AG10803 (cell line): Measurements from ENCODE around the gene FMNL3.

ENCODE experiments used
- DNase-seq: peaks from one replicate; pipeline ENCODE4 v3.0.0; 2010; ENCODE audit warnings: low read depth
- H3K4me3 ChIP-seq: 2 replicates; pipeline ENCODE4 v1.5.1; 2011; ENCODE audit warnings: mild to moderate bottlenecking, low read length, control low read depth
- CTCF ChIP-seq: conservative IDR thresholded peaks from 2 replicates; pipeline ENCODE4 v1.5.1; 2011; ENCODE audit warnings: mild to moderate bottlenecking, low read length, control low read depth, inconsistent platforms

The FMNL3 gene

DNA sequence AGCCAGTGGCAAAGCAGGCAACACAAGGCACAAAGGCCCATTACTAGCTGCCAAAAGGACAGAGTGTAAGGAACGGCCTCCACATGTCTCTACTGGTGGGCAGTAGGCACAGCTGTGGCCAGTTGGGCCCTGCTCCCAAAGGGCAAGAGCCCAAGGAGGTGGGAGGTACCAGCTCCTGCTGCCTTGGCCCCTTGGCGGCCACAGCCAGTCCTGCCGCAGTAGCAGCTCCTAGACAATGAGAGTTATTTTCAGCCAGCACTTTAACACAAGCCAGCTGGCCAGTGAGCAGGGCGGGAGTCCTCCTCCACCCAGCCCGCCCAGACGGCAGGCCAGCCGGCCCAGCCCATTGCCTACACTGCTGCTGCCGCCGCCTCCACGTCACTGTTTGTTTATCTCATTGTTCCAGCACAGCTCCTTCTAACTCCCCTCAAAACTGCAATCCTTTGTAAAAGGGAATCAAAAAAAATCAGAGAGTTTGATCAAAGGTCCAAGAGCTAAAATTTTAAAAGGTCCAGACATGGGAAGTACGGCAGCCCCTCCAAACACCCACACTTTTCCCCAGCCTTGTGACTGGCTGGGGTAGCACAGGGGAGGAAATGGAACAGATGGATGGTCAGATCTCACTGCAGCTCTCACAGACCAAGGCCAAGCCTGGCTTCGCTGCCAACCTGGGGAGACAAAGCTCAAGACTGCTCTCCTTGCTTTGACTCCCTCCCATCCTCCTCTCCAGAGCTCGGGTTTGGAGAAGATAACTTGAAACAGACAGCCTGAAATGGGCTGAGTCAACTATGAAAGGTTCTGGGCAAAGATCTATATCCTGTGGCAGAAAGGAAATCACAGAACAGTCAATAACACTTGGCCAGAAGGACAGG, 33.5 kb downstream of the FMNL3 start:
- H3K4me3 ChIP-seq: peak overlapping the region; percentile 28; the same call in 1 of the 2 replicates
- peak; percentile 46 for TF ChIP-seq CTCF
- peak; percentile 96 for DNase-seq

DNA sequence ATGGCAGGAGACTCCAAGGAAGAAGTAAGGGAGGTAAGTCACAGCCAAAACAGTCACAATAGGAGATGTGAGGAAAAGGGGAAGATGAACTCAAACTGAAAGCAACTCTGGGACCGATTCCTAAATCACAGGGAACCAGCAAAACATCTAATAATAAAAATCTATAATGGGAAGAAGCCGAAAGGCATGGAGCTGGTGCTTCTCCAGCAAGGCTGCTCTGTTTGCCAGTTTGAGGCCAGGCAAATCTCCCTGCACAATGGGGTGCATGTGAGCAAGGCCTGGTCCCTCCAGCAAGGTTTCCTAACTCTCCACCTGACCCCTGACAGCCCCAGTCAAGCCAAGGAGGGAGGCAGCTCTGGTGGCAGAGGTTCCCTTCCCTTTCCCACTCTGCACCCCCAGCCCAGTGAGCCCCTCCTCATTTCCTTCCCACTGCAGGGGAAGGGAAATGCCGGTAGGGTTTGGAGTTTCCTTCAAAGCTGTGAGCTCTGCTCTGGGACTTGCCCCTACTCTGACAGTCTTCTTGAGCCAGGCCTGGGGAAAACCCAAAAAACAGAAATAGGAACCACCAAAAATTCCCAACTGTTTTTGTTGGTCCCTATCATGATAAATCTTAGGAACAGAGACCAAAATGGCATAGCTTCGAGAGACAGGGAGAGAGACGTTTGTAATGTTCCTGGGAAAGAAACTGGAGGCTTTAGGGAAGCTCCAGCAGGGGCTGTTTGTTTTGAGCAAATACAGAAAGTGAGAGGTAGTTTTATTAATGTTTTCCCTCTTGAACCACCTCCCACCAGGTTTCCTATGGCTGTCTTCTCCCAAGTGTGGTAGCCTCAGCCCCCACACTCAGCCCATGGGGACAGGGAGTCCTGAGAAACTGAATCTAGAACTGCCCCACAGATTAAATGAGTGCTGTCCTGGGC, 34.6 kb downstream of the FMNL3 start:
- no peak for DNase-seq
- H3K4me3 ChIP-seq: no peak overlapping the region; the same call in 1 of the 2 replicates
- TF ChIP-seq CTCF: no peak

DNA sequence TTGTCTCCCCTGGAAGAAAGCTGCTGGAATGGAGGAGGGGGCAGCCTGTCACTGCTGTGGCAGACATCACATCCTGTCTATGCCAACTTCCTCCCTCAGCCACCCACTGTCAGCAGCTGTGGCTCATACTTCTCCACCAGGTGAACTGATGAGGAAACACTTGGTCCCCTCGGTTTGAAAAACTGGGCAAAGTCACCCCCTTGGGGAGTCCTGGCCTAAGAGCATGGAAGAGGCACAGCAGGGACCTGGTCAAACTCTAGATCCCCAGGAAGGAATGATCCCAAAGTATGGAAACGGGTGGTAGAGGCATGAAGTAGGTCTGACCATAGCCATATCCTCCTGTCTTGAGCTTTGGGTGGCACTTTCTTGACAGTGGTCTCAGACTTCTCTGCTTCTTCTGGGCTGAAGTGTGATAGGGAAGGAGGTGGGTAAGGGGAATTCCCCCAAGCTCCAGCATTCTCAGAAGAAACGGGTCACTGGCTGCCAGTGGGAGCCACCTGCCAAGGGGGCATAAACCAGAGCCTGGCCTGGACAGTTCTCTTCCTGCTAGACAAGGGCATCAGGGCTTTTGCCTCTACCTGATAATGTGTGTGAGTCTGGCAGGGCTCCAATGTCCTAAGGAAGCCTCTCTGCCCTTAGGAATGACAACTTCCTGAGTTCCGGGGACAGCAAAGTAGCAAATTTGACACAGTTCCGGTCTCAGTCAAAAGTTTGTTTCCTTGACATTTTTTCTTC, 36.0 kb downstream of the FMNL3 start:
- H3K4me3 ChIP-seq: no peak overlapping the region
- no peak for DNase-seq
- TF ChIP-seq CTCF: no peak

- no peak for DNase-seq
- no peak overlapping the region for H3K4me3 ChIP-seq
- TF ChIP-seq CTCF: no peak
Measured at GRCh38 chr12:49669796-49670195, 37.4 kb downstream of the FMNL3 start.

DNA sequence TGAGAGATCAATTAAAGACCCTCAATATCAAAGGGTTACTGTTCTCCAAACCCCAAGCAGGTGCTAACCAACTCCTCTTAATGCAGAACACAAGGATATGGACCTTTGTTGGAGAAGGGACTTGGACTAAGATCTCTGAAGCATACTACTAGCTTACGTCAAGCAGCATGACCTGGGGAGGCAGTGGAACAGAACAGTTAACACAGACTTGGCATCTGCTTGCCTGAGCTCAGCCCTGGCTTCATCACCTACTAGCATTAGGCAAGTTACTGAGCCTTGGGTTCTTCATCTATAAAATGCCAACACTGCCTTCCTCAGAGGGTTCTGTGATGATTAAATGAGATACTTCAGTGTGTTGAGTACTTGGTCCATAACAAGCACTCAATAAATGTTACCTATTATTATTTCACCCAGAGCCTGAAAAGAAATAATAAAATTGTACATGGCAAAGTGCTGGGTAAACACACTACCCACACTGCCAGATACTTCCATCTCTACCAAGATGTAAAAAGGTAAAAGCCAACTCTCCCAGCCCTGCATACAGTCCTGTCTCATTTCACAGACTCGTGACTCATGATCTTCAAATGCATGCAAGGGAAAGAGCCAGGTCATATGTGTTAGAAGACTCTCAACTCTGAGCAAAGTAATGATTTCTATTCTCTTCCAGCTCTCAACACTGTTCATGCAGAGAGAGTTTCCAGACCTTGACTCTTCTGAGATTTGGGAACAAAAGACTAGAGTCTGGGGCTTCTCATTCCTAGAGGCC, 39.7 kb downstream of the FMNL3 start:
- no peak overlapping the region for H3K4me3 ChIP-seq
- no peak for TF ChIP-seq CTCF
- DNase-seq: peak; percentile 47

GRCh38 chr12:49666176-49666575, 41.0 kb downstream of the FMNL3 start:
- TF ChIP-seq CTCF: no peak

More at GRCh38 chr12:49666176-49666575, 41.0 kb downstream of the FMNL3 start:
- no peak for DNase-seq
- no peak overlapping the region for H3K4me3 ChIP-seq
